Measurements from ENCODE around the gene GRK3.
"Not testable (repeated sequence)": the region's sequence is repeated elsewhere in the genome, so short reads cannot be mapped to it uniquely, and the experiment has no call there.

GRK3 gene

DNA sequence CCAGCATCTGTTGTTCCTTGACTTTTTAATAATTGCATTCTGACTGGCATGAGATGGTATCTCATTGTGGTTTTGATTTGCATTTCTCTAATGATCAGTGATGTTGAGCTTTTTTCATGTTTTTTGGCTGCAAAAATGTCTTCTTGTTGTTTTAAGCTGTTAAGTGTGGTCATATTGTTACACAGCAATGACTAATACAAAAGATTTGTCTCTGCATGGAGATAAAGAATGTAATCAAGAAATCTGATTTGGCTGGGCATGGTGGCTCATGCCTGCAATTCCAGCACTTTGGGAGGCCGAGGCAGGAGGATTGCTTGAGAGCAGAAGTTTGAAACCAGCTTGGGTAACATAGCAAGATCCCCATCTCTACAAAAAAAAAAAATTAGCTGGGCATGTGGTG is 12.1 kb upstream of the GRK3 start:
- DNase-seq = not testable (repeated sequence)

- no peak for DNase-seq
These were observed 11.3 kb upstream of the GRK3 start for GRCh38 chr22:25553131-25553530.

DNA sequence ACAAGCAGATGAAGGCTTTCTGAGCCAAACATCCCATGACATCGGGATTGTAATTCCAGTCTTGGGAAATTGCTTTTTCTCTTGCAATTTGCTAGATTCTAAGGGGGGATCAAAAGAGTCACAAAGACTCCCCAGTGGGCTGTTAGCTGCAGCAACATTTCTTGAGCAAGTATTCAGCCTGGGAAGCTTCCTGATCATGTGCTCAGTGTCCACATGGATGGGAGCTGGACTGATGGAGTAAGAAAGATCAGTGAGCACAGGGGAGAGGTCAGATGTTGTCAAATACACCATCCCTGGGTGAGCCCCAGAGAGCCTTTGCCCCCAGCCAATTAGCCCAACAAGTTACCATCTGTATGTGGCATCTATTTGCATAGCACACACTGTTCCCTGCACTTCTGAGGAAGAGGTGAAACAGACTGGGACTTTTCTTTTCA is 10.2 kb upstream of the GRK3 start:
- DNase-seq = no peak

- DNase-seq = no peak
These were observed 9.8 kb upstream of the GRK3 start for GRCh38 chr22:25554689-25555088.

- peak in 1 of 2 experiments; percentile 62 for DNase-seq
These were observed 8.9 kb upstream of the GRK3 start for GRCh38 chr22:25555586-25555985.

DNA sequence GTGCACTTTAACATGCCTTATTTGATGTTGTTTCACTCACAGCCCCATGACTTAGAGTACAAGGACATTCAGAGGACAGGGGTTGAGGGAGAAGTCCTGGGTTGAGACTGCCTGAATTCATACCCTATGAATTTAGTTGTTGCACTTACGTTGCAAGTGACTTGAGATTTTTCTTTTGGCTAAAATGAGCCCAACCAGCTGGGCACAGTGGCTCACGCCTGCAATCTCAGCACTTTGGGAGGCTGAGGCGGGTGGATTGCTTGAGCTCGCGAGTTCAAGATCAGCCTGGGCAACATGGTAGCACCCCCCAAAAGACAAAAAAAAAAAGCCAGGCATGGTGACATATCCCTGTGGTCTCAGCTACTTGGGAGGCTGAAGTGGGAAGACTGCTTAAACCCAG is 7.3 kb upstream of the GRK3 start:
- no peak for DNase-seq

DNA sequence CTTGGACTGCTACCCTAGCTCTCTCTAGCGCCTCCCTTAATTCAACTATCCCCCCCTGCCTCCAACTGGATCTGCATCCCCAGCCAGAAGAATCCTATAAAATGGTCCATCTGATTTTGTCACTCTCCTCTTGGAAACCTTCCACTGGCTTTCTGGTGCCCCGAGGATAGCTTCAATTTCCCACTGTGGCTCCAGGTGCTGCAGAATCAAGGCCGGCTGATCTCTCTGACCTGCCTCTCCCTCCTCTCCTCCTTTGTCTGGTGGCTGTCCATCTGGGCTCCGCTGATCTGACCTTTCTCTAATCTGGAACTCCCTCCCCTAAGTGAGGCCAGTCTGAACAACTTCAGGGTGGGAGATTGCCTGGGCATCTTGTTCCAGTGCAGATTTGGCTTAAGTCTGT is 6.1 kb upstream of the GRK3 start:
- no peak for DNase-seq

- not testable (repeated sequence) for DNase-seq
These were observed 4.6 kb upstream of the GRK3 start for GRCh38 chr22:25559910-25560309.

GRCh38 chr22:25561182-25561581 is 3.3 kb upstream of the GRK3 start:
- not testable (repeated sequence) for DNase-seq

DNA sequence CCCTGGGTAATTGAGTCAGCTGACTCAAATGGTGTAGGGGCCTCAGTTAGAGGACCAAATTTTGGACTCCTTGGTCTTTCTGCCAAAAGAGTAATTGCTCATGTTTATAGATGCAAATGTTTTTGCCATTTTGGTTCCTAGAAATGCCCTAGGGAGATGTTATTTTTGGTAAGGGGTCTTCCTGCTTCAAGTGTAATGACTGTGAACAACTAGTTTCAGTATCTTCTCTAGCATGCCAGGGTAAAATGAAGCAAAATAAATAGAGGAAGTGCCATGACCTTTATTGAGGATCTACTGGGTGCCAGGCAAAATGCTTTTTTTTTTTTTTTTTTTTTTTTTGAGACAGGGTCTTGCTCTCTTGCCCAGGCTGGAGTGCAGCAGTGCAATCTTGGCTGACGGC is 2.5 kb upstream of the GRK3 start:
- not testable (repeated sequence) for DNase-seq

- DNase-seq = not testable (repeated sequence)
These were observed 1.3 kb upstream of the GRK3 start for GRCh38 chr22:25562966-25563760.

DNA sequence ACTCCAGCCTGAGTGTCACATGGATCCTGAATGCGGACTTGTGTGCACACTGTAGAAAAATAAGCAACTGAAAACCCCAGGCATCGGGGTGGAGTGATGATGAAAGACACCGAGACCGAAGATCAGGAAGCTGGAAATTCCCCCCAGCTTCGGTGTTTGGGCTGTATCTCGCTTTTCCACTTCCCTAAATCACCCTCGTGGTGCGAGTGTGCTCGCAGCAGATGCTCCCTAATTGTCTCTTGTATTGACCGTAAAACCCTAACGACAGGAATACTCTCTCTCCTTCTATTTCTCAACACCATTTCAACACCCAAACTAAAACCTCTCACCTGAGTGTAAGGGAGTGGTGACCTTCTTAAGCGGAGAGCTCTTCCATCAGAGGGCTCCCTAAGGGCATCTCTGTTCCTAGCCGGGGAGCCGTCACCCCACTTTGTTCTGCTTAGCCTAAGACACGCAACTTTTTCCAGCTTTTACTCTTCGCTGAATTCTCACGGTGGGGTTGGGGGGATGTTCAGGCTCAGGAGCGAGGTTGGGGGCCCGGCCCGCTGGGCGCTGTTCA is 635 bp upstream of the GRK3 start:
- no peak for DNase-seq

DNA sequence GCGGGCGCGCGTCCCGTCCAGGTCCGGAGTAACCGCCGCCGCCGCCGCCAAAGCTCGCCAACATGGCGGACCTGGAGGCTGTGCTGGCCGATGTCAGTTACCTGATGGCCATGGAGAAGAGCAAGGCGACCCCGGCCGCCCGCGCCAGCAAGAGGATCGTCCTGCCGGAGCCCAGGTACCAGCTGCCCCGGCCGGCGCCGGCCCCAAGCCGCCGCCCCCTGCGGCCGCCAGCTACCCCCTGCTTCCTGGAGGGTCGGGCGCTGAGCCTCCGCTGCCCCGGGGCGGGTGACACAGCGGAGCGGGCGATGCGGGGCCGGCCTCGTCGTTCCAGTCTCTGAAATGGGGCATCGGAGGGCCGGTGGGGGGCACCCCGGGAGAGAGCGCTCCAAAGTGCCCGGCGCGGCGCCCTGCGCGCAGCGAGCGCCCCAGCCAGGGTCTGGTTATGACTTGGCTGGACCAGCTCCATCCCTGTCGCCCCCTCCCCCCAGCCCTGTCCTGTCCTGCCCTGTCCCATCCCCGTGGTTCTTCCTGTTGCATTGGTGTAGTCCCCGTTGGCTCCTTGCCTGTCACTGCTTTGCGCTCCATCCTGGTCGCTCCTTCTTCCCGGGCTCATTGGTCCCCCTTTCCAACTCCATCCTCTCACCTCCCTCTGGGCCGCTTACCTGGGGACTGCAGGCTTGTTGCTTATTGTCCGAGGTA is 653 bp downstream of the GRK3 start:
- DNase-seq = peak in 1 of 2 experiments; percentile 15

- DNase-seq = no peak
These were observed 1.9 kb downstream of the GRK3 start for GRCh38 chr22:25566186-25566897.

DNA sequence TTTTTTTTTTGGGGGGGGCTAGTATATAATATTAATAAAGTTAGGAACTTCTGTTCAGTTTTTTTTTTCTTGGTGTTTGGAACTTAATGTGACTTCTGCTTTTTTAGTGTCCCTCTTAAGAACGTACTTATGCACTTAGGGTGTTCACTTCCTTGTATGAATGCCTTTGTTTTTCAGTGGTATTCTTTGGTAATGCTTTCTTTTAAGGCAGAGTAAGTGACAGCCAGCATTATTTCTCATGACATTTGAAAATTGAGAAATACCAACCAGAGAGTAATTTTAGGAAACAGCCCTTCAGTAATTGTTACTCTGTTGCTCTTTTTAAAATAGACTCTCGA is 2.4 kb downstream of the GRK3 start:
- no peak for DNase-seq

DNA sequence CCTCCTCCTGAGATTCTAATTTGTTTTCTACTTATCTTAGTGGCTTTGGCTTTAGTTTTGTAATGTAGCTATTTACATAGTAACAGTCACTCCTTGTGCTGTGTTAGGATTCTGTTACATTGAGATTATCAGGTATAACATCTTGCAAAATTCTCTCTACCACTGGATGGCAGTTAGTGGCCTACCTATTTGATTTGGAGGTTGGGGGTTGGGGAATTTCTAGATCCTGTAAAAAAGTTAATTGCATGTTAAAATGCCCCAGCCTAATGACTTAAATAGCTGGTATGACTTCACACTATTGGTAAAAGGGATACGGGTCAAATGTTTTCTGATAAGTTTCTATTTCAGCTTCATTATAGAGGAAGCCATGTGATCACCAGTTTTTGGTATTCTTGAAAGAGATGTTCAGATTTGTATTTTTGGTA is 2.8 kb downstream of the GRK3 start:
- no peak for DNase-seq

GRCh38 chr22:25568066-25568465 is 3.6 kb downstream of the GRK3 start:
- DNase-seq = not testable (repeated sequence)

DNA sequence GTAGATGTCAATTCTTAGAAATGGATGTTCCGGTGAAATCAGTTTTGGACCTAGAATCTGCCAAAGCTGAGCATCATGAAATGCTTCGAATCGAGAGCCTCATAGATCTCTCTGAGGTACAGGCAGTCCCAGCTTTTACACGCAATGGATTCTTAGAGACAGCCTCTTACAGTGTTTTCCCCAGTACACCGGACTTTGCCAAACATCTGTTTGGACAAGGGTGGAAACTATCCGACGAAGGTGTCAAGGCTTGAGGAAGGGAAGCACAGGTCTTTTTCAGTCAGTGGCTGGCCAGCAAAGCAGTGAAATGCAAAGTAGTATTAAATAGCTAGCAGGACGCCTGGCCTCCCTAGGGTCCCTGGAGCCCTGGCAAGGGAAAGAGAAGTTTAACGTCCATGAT is 4.9 kb downstream of the GRK3 start:
- DNase-seq = no peak

DNA sequence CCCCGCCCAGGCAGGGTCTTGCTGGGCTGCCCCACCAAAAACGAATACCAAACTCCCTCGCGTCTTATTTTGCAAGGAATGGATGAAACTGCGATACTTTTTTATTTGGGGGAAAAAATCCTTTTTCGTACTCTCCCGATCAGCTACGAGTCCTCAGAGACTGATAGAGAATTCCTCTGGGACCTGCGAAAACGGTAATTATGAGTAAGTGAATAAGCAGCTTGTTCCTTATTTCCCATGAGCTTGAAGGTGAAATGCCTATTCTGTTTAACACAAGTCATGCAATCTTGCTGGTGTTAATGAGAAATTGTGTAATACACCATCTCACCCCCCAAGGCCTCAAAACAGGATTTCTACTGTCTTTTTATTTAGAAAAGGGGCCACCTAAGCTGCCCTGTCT is 5.5 kb downstream of the GRK3 start:
- DNase-seq = no peak

DNA sequence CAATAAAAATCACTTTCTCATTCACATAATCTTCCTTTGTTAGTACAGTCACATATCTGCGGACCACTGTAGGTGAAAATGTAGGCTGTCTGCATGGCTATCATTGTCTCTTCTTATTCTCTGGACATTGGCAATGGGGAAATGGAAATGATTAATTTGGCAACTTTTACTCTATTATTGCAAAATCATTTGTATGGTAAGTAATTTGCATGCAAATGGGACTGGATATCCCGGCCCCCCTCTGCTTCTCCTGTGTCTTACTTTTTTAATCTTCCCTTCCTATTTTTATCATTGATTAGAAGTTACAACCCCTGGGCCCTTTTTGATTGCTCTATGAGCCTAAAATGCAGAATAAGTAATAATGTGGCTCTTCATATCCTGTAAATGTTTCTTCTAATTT is 6.0 kb downstream of the GRK3 start:
- no peak for DNase-seq

DNA sequence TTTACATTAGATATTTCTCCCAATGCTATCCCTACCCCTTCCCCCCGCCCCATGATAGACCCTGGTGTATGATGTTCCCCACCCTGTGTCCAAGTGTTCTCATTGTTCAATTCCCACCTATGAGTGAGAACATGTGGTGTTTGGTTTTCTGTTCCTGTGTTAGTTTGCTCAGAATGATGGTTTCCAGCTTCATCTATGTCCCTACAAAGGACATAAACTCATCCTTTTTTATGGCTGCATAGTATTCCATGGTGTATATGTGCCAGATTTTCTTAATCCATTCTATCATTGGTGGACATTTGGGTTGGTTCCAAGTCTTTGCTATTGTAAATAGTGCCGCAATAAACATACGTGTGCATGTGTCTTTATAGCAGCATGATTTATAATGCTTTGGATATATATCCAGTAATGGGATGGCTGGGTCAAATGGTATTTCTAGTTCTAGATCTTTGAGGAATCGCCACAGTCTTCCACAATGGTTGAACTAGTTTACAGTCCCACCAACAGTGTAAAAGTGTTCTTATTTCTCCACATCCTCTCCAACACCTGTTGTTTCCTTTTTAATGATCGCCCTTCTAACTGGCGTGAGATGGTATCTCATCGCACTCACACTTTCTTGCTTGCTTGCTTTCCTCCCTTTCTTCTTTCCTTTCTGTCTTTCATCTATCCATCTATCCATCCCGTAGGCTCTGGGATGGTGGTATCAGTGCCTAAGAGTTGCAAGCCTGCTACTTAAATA is 7.7 kb downstream of the GRK3 start:
- DNase-seq = not testable (repeated sequence)

DNA sequence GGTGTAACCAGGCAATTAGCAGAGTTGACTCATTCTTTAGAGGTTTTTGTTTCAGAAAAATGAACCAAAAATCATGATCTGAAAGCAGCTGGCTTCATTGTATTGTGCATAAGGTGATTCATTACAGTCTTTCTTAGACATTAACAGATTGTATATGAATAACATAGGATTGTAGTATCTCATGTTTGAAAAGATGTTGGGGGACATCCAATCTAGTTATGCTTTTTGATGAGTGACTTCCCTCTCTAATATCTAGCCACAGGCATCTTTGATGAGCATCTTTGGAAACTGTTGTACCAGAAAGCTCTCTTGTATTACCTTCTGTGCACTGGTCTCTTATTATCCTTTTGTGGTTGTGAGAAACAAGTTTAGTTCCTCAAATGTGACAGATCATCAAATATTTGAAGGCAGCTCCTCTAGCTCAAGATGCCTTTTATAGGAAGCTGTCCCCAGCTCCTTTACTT is 8.3 kb downstream of the GRK3 start:
- no peak for DNase-seq

DNA sequence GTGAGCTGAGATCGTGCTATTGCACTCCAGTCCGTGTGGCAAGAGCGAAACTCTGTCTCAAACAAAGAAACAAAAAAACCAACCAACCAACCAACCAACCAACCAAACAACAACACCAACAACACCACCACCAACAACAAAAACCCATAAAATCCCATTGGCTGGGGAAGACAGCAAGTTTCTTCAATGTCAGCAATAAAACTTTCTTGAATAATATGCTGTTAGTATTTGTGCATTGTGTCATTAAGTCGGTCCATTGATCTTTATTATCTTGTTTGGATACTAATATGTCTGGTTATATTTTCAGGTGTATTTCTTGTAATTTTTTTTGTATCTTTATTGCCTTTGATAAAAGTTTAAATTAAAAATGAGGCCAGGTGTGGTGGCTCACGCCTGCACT is 9.4 kb downstream of the GRK3 start:
- no peak for DNase-seq

All from NCI-H446 (cell line).